ENCODE measurements around the gene VMO1. TPM values are rescaled to one million over a fixed set of nuclear protein-coding genes. Genes with fewer than 3 reads are reported as not detected.

VMO1 gene
- polyA plus RNA-seq, 3 donors, result 0.54 to 2.1 (median 0.79) TPM

DNA sequence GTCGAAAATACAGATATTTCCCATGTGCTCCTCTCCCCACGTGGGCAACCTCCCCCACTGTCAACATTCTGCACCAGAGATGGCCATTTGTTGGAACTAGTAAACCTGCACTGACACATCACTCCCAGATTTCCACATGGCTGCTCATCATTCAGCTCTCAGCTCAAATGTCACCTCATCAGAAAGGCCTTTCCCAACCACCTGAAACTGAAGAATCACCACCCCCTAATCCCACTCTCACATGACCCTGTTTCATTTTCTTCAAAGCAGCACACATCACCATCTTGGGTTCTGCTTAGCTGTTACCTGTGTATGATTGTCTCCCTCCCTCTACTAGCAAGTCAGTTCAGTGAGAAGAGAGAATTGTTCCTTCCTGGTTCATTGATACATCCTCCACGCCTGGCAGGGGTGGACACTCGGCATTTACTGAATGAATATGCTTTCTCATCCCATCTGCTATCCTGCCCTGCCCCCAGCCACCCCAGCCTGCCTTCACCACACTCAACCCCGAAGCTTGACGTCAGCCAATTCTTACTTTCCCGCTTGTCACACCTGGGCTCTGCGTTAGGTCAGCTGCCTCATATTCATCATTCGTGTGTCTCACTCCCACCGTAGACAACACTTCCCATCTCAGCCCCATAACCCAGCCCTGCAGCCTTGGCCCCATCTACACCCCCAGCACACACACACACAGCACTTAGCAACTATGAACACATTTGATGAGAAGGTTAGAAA is 14.5 kb upstream of the VMO1 start:
- DNase-seq, result no peak
- no peak overlapping the region for H3K4me2 ChIP-seq (replicated peaks; ENCODE audit: extremely low read depth, low read length, poor library complexity, severe bottlenecking)
- no peak overlapping the region for H3K4me3 Mint-ChIP-seq
- H3K27ac Mint-ChIP-seq, result no peak overlapping the region
- H3K4me1 ChIP-seq (ENCODE audit: control insufficient read depth in 1 of 2, insufficient read depth in 2 of 2, low read length in 2 of 2), result peaks cover 12 to 14% of the 10 kb centered on the region in 2 donors
- H3K4me1 Mint-ChIP-seq, result peaks cover 12% of the 10 kb centered on the region
- H3K27me3 ChIP-seq (ENCODE audit: control insufficient read depth in 2 of 2, insufficient read depth in 2 of 2, low read length in 2 of 2), result peaks cover 0 to 6% of the 10 kb centered on the region in 2 donors
- no peak overlapping the region for H3K27ac ChIP-seq (ENCODE audit: low read depth in 1 of 2, low read length in 2 of 2)
- TF ChIP-seq, protein P1, sequence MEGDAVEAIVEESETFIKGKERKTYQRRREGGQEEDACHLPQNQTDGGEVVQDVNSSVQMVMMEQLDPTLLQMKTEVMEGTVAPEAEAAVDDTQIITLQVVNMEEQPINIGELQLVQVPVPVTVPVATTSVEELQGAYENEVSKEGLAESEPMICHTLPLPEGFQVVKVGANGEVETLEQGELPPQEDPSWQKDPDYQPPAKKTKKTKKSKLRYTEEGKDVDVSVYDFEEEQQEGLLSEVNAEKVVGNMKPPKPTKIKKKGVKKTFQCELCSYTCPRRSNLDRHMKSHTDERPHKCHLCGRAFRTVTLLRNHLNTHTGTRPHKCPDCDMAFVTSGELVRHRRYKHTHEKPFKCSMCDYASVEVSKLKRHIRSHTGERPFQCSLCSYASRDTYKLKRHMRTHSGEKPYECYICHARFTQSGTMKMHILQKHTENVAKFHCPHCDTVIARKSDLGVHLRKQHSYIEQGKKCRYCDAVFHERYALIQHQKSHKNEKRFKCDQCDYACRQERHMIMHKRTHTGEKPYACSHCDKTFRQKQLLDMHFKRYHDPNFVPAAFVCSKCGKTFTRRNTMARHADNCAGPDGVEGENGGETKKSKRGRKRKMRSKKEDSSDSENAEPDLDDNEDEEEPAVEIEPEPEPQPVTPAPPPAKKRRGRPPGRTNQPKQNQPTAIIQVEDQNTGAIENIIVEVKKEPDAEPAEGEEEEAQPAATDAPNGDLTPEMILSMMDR (IDR thresholded peaks at IDR 0.05), result no peak
- H3K79me2 ChIP-seq (ENCODE audit: insufficient read depth, low read length), result peaks cover 15% of the 10 kb centered on the region
- peaks cover 21 to 25% of the 10 kb centered on the region in 2 donors for H3K36me3 Mint-ChIP-seq
- H4K20me1 ChIP-seq (ENCODE audit: insufficient read depth, low read length), result no peaks in the 10 kb centered on the region
- no peak overlapping the region for H3K9ac ChIP-seq (ENCODE audit: insufficient read depth, low read length, poor library complexity, severe bottlenecking)
- H3K9me3 Mint-ChIP-seq, result peaks cover 0 to 4% (median 0%) of the 10 kb centered on the region in 7 donors
- no peak overlapping the region for H3K4me3 ChIP-seq (replicated peaks in 1 of 3; ENCODE audit: low read depth in 2 of 3, low read length in 3 of 3)
- intact Hi-C loops (cut with micrococcal nuclease), result no loop called here
- H2AFZ ChIP-seq (ENCODE audit: insufficient read depth, low read depth, low read length, poor library complexity, severe bottlenecking), result no peak overlapping the region
- 73% methylated on average over 7 of the region's 10 CpGs for WGBS (ENCODE audit: insufficient coverage)
- H3K9me3 ChIP-seq (replicated peaks in 1 of 2; ENCODE audit: control insufficient read depth in 1 of 2, insufficient read depth in 1 of 2, low read length in 2 of 2), result no peaks in the 10 kb centered on the region
- H3K27me3 Mint-ChIP-seq (ENCODE audit: low read depth in 3 of 3), result peaks cover 11 to 18% (median 15%) of the 10 kb centered on the region in 3 donors
- peaks cover 16 to 20% of the 10 kb centered on the region in 2 donors for H3K36me3 ChIP-seq (replicated peaks in 1 of 2; ENCODE audit: control insufficient read depth in 1 of 2, insufficient read depth in 2 of 2, low read length in 2 of 2)

DNA sequence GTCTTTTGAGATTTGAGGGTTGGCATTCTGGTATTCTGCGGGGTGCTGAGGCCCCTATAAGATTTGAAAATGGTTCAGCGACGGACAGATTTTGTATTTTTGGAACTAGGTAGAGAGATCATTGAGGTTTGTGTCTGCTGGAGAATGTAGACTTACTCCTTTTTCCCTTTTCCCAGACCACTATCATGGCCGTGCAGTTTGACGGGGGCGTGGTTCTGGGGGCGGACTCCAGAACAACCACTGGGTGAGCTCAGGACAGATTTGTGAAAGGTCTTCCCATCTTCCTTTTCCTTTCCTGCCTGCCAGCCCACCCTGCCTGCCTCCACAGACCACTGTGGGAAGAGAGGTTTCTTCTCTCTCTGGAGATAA is 10.4 kb upstream of the VMO1 start:
- peaks cover 16% of the 10 kb centered on the region for H3K4me1 Mint-ChIP-seq
- TF ChIP-seq, protein P1 (IDR thresholded peaks at IDR 0.05), result no peak
- no peak for DNase-seq
- H3K27ac ChIP-seq (ENCODE audit: low read depth in 1 of 2, low read length in 2 of 2), result peak overlapping the region; percentile 63 to 89
- H3K4me3 ChIP-seq (replicated peaks in 1 of 3; ENCODE audit: low read depth in 2 of 3, low read length in 3 of 3), result peak overlapping the region; percentile 55 to 96 (median 93)
- peaks cover 15 to 17% of the 10 kb centered on the region in 2 donors for H3K4me1 ChIP-seq (ENCODE audit: control insufficient read depth in 1 of 2, insufficient read depth in 2 of 2, low read length in 2 of 2)
- peak overlapping the region; percentile 92 for H3K4me2 ChIP-seq (replicated peaks; ENCODE audit: extremely low read depth, low read length, poor library complexity, severe bottlenecking)
- peaks cover 16 to 20% of the 10 kb centered on the region in 2 donors for H3K36me3 ChIP-seq (replicated peaks in 1 of 2; ENCODE audit: control insufficient read depth in 1 of 2, insufficient read depth in 2 of 2, low read length in 2 of 2)
- H3K4me3 Mint-ChIP-seq, result peak overlapping the region; percentile 98
- peak overlapping the region; percentile 75 for H3K9ac ChIP-seq (ENCODE audit: insufficient read depth, low read length, poor library complexity, severe bottlenecking)
- H3K9me3 Mint-ChIP-seq, result peaks cover 0 to 3% (median 0%) of the 10 kb centered on the region in 7 donors
- H3K27me3 ChIP-seq (ENCODE audit: control insufficient read depth in 2 of 2, insufficient read depth in 2 of 2, low read length in 2 of 2), result peaks cover 0 to 5% of the 10 kb centered on the region in 2 donors
- WGBS (ENCODE audit: insufficient coverage), result 0% methylated on average over 1 of the region's 7 CpGs
- no peaks in the 10 kb centered on the region for H4K20me1 ChIP-seq (ENCODE audit: insufficient read depth, low read length)
- H3K27ac Mint-ChIP-seq, result peak overlapping the region; percentile 89 to 97 (median 96)
- H3K9me3 ChIP-seq (replicated peaks in 1 of 2; ENCODE audit: control insufficient read depth in 1 of 2, insufficient read depth in 1 of 2, low read length in 2 of 2), result no peaks in the 10 kb centered on the region
- peaks cover 21 to 25% of the 10 kb centered on the region in 2 donors for H3K36me3 Mint-ChIP-seq
- H2AFZ ChIP-seq (ENCODE audit: insufficient read depth, low read depth, low read length, poor library complexity, severe bottlenecking), result peak overlapping the region; percentile 85
- intact Hi-C loops (cut with micrococcal nuclease), result loop anchor here (2.0 to 10.0 kb wide), 5 partner anchors 41 to 92 kb away; partner anchors contain the start of genes ARRB2 (in 1 of the 2) and MED11 (in 1 of the 2)
- peaks cover 15% of the 10 kb centered on the region for H3K79me2 ChIP-seq (ENCODE audit: insufficient read depth, low read length)
- H3K27me3 Mint-ChIP-seq (ENCODE audit: low read depth in 3 of 3), result peaks cover 10 to 20% (median 18%) of the 10 kb centered on the region in 3 donors
